Activated gamma-delta T cell (primary cell): ENCODE results near the gene TMED8.
"Not testable (repeated sequence)": the region's sequence is repeated elsewhere in the genome, so short reads cannot be mapped to it uniquely, and the experiment has no call there.

Experiments used
- DNase-seq: peaks from one replicate; lab custom pipeline; 2025; lab: John Stamatoyannopoulos, UW

TMED8 gene

GRCh38 chr14:77364146-77364545, 12.7 kb downstream of the TMED8 start:
- no peak for DNase-seq

- DNase-seq = no peak
Observed at GRCh38 chr14:77359626-77360025, 17.3 kb downstream of the TMED8 start.

GRCh38 chr14:77356899-77357298, 20.0 kb downstream of the TMED8 start:
- no peak for DNase-seq

- DNase-seq = no peak
Observed at GRCh38 chr14:77355811-77356210, 21.1 kb downstream of the TMED8 start.

- no peak for DNase-seq
Observed at GRCh38 chr14:77353469-77354141, 23.3 kb downstream of the TMED8 start.

- no peak for DNase-seq
Observed at GRCh38 chr14:77347751-77348150, 29.1 kb downstream of the TMED8 start.

GRCh38 chr14:77346495-77346894, 30.4 kb downstream of the TMED8 start:
- no peak for DNase-seq

GRCh38 chr14:77344377-77344996, 32.4 kb downstream of the TMED8 start:
- no peak for DNase-seq

GRCh38 chr14:77343662-77344061, 33.2 kb downstream of the TMED8 start:
- no peak for DNase-seq

- DNase-seq = no peak
Observed at GRCh38 chr14:77342726-77343397, 34.0 kb downstream of the TMED8 start.

GRCh38 chr14:77340389-77340788, 36.5 kb downstream of the TMED8 start:
- no peak for DNase-seq

- no peak for DNase-seq
Observed at GRCh38 chr14:77339407-77339806, 37.5 kb downstream of the TMED8 start.

GRCh38 chr14:77338302-77338701, 38.6 kb downstream of the TMED8 start:
- no peak for DNase-seq

GRCh38 chr14:77337880-77338279, 39.0 kb downstream of the TMED8 start:
- no peak for DNase-seq

GRCh38 chr14:77337255-77337654, 39.6 kb downstream of the TMED8 start:
- not testable (repeated sequence) for DNase-seq

- DNase-seq = no peak
Observed at GRCh38 chr14:77335576-77335975, 41.3 kb downstream of the TMED8 start.

GRCh38 chr14:77329872-77330271, 47.0 kb downstream of the TMED8 start:
- DNase-seq = no peak

- DNase-seq = no peak
Observed at GRCh38 chr14:77327111-77327510, 49.8 kb downstream of the TMED8 start.

GRCh38 chr14:77325746-77326094, 51.2 kb downstream of the TMED8 start:
- DNase-seq = no peak

GRCh38 chr14:77324816-77325745, 51.8 kb downstream of the TMED8 start:
- no peak for DNase-seq

- no peak for DNase-seq
Observed at GRCh38 chr14:77324289-77324688, 52.6 kb downstream of the TMED8 start.

- no peak for DNase-seq
Observed at GRCh38 chr14:77323571-77323970, 53.3 kb downstream of the TMED8 start.
